Stimulated activated CD4-positive, alpha-beta T cell treated with anti-CD3 and anti-CD28 coated beads, Interleukin-12 subunit alpha, Interleukin-12 subunit beta, amount 100 ng/mL, for 24 hours (primary cell): ENCODE measurements around the gene ERICH2.
"Not testable (repeated sequence)": the region's sequence is repeated elsewhere in the genome, so short reads cannot be mapped to it uniquely, and the experiment has no call there.

Experiments used
- DNase-seq, 2 experiments: peaks; one replicate each; pipeline ENCODE4 v3.0.0-alpha.2; 2020; ENCODE audit warnings: low read depth in 2 of 2

Gene ERICH2

GRCh38 chr2:170770008-170770605 lies at the start of gene ERICH2:
Gene ERICH2 (plus strand): TSS chr2:170770378. CDS start chr2:170770682, 304 bp downstream.
- DNase-seq = peak; percentile 11 to 18

DNA sequence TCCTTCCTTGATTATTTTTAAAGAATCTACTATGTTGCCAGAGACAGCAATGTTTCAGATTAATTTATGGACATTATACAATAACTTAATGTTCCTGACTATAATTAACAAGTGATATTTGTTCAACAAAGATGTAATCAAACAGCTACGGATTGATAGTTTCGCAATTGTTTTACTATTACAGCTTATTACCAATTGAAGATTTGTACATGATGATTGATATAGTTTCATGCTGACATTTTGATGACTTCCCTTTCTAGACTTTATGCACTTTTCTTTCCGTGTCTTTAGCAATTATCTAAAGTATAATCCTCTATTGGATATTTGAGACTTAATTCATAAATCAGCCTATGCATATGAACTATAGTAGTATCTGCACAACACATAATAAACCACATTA lies 48.5 kb upstream of the ERICH2 start:
- no peak for DNase-seq

DNA sequence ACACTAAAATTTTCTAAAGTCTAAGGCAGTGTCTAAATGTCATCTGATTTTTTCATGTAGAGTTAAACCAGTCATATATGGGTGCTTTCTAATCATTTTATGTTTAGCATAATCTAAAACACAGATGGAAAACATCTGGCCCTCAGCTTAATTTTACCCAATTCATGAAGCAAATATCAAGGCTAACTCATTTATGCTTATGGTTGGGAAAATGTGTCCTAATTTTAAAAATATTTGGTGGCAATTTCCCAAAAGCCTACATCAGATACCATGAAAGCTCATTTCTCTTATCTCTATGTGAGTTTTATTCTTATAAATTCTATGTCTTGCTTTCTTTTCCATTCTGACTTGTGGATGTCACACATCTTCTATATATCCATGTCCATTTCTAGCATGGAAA lies 47.9 kb upstream of the ERICH2 start:
- no peak for DNase-seq

DNA sequence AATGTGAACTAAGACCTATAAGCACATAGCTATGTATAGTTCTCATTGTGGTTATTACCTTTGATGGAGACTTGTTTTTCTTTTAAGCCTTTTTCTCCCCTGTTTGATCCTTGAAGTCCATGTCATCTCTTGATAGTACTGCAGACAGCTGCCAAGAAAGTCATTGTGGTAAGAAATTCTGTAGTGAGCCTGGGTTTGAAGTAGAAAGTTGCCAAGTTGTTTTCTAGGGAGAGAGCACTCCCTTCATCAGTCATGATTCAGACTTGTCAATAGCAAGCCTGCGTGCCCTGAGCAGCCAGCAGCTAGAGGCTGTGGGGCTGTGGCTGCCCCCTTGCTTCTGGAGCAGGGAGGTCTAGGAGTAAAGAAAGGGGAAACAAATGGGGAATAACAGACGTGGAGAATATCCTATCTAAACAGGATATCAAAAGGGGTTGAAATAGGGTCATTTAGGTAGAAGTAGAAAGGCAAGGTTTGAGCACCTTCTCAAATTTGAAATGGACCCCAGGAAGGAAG lies 46.7 kb upstream of the ERICH2 start:
- DNase-seq = no peak

- DNase-seq = no peak
These were observed 36.2 kb upstream of the ERICH2 start for GRCh38 chr2:170733798-170734600.

- DNase-seq = not testable (repeated sequence)
These were observed 35.6 kb upstream of the ERICH2 start for GRCh38 chr2:170734601-170735000.

DNA sequence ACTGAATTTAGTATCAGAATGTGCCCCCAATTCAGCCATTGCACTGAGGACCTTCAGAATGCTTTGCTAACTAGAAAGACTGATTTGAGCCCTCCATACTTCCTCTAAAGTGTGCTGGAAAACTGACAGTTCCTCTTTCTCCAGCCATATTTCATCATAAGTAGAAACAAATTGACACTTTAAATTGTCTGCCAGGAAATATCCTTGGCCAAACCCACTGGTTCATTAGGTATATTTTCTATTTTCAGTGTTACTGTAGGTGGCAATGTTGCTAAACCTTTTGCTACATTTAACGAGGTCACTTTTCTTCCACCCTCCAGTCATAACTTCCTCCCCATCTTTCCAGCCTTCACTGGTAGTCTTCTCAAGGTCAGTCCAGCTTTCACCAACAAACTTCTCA lies 33.5 kb upstream of the ERICH2 start:
- no peak for DNase-seq

DNA sequence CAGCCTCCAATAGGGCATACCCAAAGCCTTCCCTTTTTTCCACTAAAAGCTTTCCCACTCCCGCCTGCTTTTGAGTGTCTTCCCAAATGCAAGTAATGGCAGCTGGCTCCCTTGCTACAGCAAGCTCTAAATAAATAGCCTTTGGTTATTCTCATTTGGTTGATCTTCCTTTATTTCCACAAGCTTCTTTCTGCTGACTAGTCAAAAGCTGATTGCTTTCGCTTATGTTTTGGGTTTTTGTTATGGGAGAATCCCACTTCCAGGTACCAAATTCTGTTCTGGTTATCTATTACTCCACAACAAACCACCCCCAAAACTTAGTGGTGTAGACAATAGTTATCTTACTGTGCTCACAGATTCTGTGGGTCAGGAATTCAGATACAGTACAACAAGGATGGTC lies 32.8 kb upstream of the ERICH2 start:
- no peak for DNase-seq

- no peak for DNase-seq
These were observed 32.4 kb upstream of the ERICH2 start for GRCh38 chr2:170737821-170738220.

GRCh38 chr2:170739048-170739447 lies 31.1 kb upstream of the ERICH2 start:
- DNase-seq = no peak

DNA sequence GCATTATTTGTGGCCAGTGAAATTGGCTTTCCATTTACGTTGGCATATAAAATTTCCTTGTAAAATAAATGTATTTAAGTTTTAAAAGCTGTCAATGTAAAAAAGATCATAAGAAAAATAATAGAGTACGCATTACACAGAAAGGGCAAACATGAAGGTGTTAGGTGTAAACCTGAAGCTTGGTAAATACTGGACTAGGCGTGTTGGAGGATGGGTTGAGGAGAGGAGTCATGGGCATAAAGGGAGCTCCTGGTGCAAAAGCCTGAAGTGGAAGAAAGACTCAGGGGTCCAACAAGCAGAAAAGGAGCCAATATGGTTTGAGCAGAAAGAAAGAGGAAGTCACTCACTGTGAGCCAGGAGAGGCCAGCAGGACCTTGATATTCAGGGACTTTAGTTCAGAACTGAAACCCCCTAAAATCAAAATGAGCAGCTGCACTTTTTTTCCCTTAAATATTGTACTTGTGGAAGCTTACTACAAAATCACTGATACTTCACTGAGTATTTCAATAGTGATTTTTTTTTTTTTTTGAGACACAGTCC lies 30.6 kb upstream of the ERICH2 start:
- no peak for DNase-seq

- no peak for DNase-seq
These were observed 29.5 kb upstream of the ERICH2 start for GRCh38 chr2:170740660-170741059.

- no peak for DNase-seq
These were observed 28.2 kb upstream of the ERICH2 start for GRCh38 chr2:170742000-170742399.

DNA sequence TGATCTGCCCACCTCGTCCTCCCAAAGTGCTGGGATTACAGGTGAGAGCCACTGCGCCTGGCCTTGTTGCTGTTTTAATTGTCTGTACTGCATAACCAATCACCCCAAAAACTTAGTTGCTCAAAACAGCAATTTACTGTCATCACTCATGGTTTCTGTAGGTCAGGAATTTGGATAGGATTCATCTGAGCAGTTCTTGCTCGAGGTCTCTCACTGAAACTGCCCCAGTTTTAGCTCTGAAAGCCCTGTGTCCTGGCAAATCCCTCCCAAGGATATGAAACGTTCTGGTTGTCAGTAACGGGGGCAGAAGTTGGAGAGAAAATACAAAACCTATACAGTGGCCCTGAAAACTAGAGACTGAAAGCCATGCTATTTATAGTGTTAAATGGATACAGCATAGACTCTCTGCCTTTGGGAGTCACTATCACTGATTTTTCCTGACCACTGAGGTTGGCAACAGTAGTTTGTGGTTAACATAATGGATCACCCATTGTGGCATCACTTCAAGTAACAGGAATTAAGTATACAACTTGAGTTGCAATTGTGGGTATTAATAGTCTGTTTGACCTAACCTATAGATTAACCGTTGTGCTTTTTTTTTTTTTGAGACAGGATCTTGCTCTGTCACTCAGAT lies 27.2 kb upstream of the ERICH2 start:
- no peak for DNase-seq

- DNase-seq = no peak
These were observed 26.5 kb upstream of the ERICH2 start for GRCh38 chr2:170743530-170744239.

DNA sequence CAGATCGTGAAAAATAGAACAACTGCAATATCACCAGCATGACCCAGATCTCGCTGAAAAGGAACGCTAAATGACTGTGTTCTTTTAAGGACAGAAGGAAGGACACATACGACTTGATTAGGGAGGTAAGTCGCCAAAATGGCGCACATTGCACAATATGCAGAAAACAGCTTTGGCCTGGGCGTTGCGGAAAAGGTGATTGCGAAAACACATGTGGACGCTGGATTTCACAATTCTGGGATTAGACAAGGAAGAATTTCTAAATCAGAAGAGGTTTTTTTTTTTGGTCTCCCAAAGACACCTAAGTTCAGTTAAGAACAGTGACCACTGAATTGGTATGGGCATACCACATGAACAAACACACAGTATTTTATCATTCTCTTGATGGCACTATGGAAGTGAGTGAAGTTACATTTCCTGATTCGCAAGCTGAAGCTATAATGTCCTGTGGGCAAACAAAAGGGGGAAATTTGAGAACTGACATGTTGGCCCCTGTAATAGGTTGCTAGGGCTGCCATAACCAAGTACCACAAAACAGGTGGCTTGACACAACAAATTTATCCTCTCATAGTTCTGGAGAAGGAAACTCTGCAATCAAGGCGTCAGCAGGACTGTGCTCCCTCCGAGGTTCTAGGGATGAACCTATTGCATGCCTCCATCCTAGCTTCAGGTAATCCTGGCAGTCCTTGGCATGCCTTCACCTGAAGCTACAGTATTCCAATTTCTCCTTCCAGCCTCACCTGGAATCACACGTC lies 25.8 kb upstream of the ERICH2 start:
- DNase-seq = no peak

GRCh38 chr2:170745305-170745704 lies 24.9 kb upstream of the ERICH2 start:
- DNase-seq = no peak

DNA sequence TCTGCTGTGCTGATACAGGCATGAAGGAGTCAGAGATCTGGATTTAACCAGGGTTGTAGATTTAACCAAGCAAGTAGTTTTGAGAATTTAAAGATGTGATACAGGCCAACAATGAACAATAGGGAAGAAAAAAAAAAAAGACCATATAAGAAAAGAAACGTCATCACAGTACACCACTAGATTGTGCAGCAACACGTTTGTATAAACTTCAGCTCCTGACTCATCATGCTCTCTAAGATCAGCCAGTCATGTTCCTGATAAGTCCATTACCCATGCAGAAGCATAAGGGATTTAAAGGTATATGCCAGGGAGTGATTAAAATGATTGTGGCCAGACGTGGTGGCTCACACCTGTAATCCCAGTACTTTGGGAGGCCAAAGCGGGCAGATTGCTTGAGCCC lies 22.3 kb upstream of the ERICH2 start:
- no peak for DNase-seq

- not testable (repeated sequence) for DNase-seq
These were observed 18.6 kb upstream of the ERICH2 start for GRCh38 chr2:170751555-170751954.

DNA sequence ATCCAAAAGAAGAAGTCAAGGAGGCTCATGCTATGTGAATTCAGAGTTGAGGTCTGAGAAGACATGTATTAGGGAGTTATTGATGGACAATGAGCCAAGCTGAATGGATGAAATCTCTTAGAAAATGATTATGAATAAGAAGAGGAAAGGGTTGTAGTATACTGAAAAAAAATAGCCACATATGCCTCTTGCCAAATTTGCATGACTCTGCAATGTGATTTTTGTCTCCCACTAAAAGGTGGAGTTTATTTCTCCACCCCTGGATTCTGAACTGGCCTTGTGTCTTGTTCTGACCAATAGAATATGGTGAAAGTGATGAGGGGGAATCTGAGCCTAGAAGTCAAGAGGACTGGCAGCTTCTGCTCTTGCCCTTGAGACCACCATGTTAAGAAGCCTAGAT lies 8.6 kb upstream of the ERICH2 start:
- no peak for DNase-seq

DNA sequence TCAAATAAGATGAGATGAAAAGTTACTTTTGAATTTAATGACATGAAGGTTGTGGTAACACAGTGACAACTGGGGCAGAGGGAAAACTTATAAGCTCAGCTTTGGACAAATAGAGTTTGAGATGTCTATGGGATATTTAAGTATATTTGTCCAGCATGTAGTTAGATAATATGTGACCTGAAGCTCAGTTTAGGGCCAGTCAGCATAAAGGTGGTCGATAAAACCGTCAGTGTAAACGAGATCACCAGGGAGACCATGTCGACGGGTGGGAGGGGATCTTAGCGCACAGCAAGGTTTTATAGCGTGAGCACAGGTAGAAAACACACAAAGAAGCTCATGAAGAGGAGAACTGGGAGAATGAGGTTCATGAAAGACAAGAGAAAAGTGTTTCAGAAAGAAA lies 7.4 kb upstream of the ERICH2 start:
- no peak for DNase-seq
